Upper lobe of right lung (tissue), 1 donor: ENCODE data around the gene SLC22A7. TPM values are rescaled to one million over a fixed set of nuclear protein-coding genes. Genes with fewer than 3 reads are reported as not detected.

Source experiments
- ATAC-seq: fragments of 200-7000 bp; cut with Tn5 transposase; one replicate; pipeline ENCODE4 v1.9.1; 2020; ENCODE audit warnings: mild to moderate bottlenecking, moderate library complexity
- DNase-seq: peaks from one replicate; pipeline ENCODE4 v3.0.0-alpha.2; 2020
- H3K27ac ChIP-seq: fragments of 200-600 bp; one replicate; pipeline ENCODE4 v1.8.0; 2022
- H3K27me3 ChIP-seq: fragments of 200-600 bp; one replicate; pipeline ENCODE4 v1.8.0; 2022; ENCODE audit warnings: mild to moderate bottlenecking
- H3K36me3 ChIP-seq: fragments of 200-600 bp; one replicate; pipeline ENCODE4 v1.8.0; 2022
- H3K4me1 ChIP-seq: fragments of 200-600 bp; one replicate; pipeline ENCODE4 v1.8.0; 2022
- H3K4me3 ChIP-seq: fragments of 200-600 bp; one replicate; pipeline ENCODE4 v1.8.0; 2022; ENCODE audit warnings: mild to moderate bottlenecking
- H3K9me3 ChIP-seq: fragments of 200-600 bp; one replicate; pipeline ENCODE4 v1.8.0; 2022
- CTCF ChIP-seq: fragments of 200-600 bp; IDR thresholded peaks from one replicate; pipeline ENCODE4 v1.8.0; 2022; ENCODE audit warnings: antibody characterized with exemption
- intact Hi-C: fragments of 100-400 bp; cut with DNase I; formaldehyde crosslinking; loops from one replicate; pipeline ENCODE4 v1.11.0; 2022
- total RNA-seq: library from RNA; stranded (reverse); fragmentation: NEBNext Ultra II Directional; extraction: Animal tissue kit (Norgen Biotek cat#: 25700); gene quantifications from one replicate; pipeline ENCODE4 v1.2.1, GENCODE V29; 2021
- donor health status: DM: no; HTN: yes; CAD: no; lungs with severe emphysema.

Gene SLC22A7
- total RNA-seq, 1 donor from 2014 or later, result not detected

GRCh38 chr6:43313813-43314212, 15.8 kb downstream of the SLC22A7 start:
- H3K4me3 ChIP-seq, result no peak overlapping the region
- H3K4me1 ChIP-seq, result peaks cover 7% of the 10 kb centered on the region
- no peaks in the 10 kb centered on the region for H3K27me3 ChIP-seq
- no peak for DNase-seq
- no peak for ATAC-seq
- no peak for TF ChIP-seq CTCF
- no peaks in the 10 kb centered on the region for H3K36me3 ChIP-seq
- intact Hi-C loops, result no loop called here
- H3K27ac ChIP-seq, result no peak overlapping the region
- no peaks in the 10 kb centered on the region for H3K9me3 ChIP-seq

- Histone ChIP-seq H3K4me1 (peaks cover 2% of the 10 kb centered on the region), H3K9me3 (no peaks in the 10 kb centered on the region), H3K27ac (no peak overlapping the region), H3K27me3 (no peaks in the 10 kb centered on the region), H3K4me3 (no peak overlapping the region), H3K36me3 (no peaks in the 10 kb centered on the region)
- DNase-seq (no peak), ATAC-seq (no peak)
- intact Hi-C loops, result no loop called here
- TF ChIP-seq CTCF, result no peak
Observed at GRCh38 chr6:43318011-43318410, 20.0 kb downstream of the SLC22A7 start.

GRCh38 chr6:43325876-43326275, 27.8 kb downstream of the SLC22A7 start:
- Histone ChIP-seq H3K4me1 (no peaks in the 10 kb centered on the region), H3K4me3 (no peak overlapping the region), H3K27ac (no peak overlapping the region), H3K27me3 (no peaks in the 10 kb centered on the region), H3K9me3 (no peaks in the 10 kb centered on the region), H3K36me3 (no peaks in the 10 kb centered on the region)
- no peak for DNase-seq
- ATAC-seq, result no peak
- intact Hi-C loops, result no loop called here
- no peak for TF ChIP-seq CTCF

- ATAC-seq, result no peak
- no peak for DNase-seq
- Histone ChIP-seq H3K9me3 (no peaks in the 10 kb centered on the region), H3K4me1 (no peaks in the 10 kb centered on the region), H3K36me3 (no peaks in the 10 kb centered on the region), H3K4me3 (no peak overlapping the region), H3K27ac (no peak overlapping the region), H3K27me3 (no peaks in the 10 kb centered on the region)
- no peak for TF ChIP-seq CTCF
- intact Hi-C loops, result no loop called here
Observed at GRCh38 chr6:43328528-43328927, 30.5 kb downstream of the SLC22A7 start.

- TF ChIP-seq CTCF, result no peak
- H3K27ac ChIP-seq, result no peak overlapping the region
- no peak overlapping the region for H3K4me3 ChIP-seq
- no peaks in the 10 kb centered on the region for H3K4me1 ChIP-seq
- no peaks in the 10 kb centered on the region for H3K36me3 ChIP-seq
- intact Hi-C loops, result no loop called here
- DNase-seq (no peak), ATAC-seq (no peak)
- no peaks in the 10 kb centered on the region for H3K27me3 ChIP-seq
- no peaks in the 10 kb centered on the region for H3K9me3 ChIP-seq
Observed at GRCh38 chr6:43331470-43331869, 33.4 kb downstream of the SLC22A7 start.

- Histone ChIP-seq H3K4me3 (no peak overlapping the region), H3K4me1 (no peaks in the 10 kb centered on the region), H3K36me3 (no peaks in the 10 kb centered on the region), H3K9me3 (no peaks in the 10 kb centered on the region), H3K27me3 (no peaks in the 10 kb centered on the region), H3K27ac (no peak overlapping the region)
- TF ChIP-seq CTCF, result no peak
- ATAC-seq (peak; percentile 55), DNase-seq (no peak)
- intact Hi-C loops, result no loop called here
Observed at GRCh38 chr6:43331891-43332290, 33.8 kb downstream of the SLC22A7 start.
